ENCODE results near the gene TEX2.

The TEX2 gene

DNA sequence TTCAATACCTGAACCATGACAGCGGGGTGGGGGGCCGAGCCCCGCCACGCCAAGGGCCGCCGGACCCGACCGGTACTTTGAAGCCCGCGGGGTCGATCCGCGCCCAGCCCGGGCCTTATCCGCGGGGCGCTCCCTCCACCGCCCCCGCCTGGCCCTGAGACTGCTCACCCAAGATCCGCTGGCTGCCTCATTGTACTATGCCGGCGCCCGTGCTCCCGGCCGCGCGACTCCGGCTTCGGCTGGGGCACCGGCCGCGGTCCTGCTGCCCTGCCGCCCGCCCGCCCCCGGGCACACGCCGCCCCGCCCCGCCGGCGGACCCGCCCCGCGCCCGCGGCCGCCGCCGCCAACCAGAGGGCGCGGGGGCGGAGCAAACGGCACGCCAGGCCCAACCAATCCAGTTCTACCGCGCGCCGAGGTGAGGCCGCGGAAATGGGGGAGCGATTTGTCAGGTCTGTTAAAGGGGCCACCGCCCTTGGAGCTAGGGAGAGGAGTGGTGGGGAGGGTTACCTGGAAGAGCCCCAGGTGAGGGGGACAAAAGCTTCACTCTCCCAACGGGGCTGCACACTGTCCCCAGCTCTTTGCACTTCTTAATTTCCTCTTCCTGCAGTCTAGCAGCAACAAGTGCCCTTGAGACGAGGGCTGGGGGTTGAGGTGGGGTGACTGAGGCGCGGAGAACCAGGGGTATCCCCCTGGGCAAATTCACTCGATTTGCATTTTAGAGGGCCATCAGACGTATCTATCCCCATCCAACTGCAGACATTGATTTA, at the start of gene TEX2:
TEX2 (minus strand) TSS at position 261 of the 767 bp plus-strand sequence. CDS start 49,043 bp downstream, outside the sequence.
- no peak for DNase-seq (ENCODE audit: low read depth, low spot score)

GRCh38 chr17:64309710-64310109, 46.6 kb upstream of the TEX2 start:
- DNase-seq (ENCODE audit: low read depth, low spot score) = no peak
- H3K27ac ChIP-seq = no peak overlapping the region

More for the DNA sequence above, at the start of gene TEX2:
- peak within 1 kb of the TSS; percentile 73 for H3K27ac ChIP-seq

DNA sequence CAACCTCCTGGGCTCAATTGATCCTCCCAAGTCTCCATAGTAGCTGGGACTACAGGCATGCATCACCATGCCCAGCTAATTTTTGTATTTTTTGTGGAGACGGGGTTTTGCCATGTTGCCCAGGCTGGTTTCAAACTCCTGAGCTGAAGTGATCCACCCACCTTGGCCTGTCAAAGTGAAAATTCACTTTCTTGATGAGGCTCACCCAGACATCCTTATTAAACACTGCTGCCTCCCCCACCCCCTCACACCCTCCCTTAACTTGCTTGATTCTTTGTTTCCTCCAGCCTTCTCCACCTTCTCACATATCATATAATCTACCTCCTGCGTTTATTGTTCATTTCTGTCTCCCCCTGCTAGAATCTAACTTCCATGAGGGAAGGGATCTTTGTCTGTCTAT, 46.0 kb upstream of the TEX2 start:
- no peak overlapping the region for H3K27ac ChIP-seq
- DNase-seq (ENCODE audit: low read depth, low spot score) = no peak

DNA sequence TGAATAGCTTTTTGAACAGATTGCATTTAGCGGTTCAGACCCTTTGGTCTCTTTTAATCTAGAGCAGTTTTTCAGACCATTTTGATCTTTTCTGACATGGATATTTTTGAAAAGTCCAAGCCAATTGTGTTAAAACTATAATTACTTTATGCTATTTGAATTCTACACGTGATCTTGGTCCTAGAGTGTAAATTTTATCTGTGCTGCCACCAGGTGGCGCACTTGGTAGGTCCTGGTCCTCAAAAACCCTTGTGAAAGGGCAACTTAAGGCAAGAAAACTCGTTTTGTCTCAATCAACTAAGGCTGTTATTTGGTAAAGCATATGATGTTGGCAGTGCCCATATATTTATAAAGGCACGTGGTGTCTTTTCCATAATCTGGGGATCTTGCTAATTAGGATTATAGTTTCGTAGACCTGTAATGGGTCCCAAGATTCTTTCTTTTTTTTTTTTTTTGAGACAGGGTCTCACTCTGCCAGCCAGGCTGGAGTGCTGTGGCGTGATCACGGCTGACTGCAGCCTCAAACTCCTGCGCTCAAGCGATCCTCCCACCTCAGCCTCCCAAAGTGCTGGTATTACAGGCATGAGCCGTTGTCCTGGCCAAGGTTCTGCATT, 43.9 kb upstream of the TEX2 start:
- H3K27ac ChIP-seq = no peak overlapping the region
- DNase-seq (ENCODE audit: low read depth, low spot score) = no peak

GRCh38 chr17:64304551-64304950, 41.5 kb upstream of the TEX2 start:
- H3K27ac ChIP-seq = no peak overlapping the region
- DNase-seq (ENCODE audit: low read depth, low spot score) = no peak

GRCh38 chr17:64300699-64300965, 37.6 kb upstream of the TEX2 start:
- no peak for DNase-seq (ENCODE audit: low read depth, low spot score)
- H3K27ac ChIP-seq = no peak overlapping the region

GRCh38 chr17:64297467-64298088, 34.5 kb upstream of the TEX2 start:
- H3K27ac ChIP-seq = no peak overlapping the region
- no peak for DNase-seq (ENCODE audit: low read depth, low spot score)

DNA sequence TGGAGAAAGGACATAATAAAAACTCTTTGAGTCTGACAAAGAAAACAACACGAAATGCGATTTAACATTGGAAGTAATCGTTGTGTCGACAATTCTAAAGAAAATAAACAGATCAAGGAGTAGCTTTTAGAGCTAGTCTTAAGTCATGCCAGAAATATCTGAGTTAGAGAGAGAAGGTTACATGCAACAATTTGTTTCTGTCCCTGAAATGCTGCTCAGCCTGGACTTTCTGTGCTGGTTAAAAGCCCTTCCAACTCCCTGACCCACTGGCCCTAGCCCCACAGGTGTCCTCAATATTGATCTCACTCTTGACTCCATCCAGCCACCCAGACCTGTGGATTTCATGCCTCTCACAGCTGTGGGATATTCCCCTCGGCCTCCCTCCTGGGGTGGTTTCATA, 33.2 kb upstream of the TEX2 start:
- H3K27ac ChIP-seq = no peak overlapping the region
- no peak for DNase-seq (ENCODE audit: low read depth, low spot score)

GRCh38 chr17:64295146-64295545, 32.1 kb upstream of the TEX2 start:
- DNase-seq (ENCODE audit: low read depth, low spot score) = no peak
- H3K27ac ChIP-seq = no peak overlapping the region

GRCh38 chr17:64291268-64291851, 28.3 kb upstream of the TEX2 start:
- no peak for DNase-seq (ENCODE audit: low read depth, low spot score)
- H3K27ac ChIP-seq = no peak overlapping the region

DNA sequence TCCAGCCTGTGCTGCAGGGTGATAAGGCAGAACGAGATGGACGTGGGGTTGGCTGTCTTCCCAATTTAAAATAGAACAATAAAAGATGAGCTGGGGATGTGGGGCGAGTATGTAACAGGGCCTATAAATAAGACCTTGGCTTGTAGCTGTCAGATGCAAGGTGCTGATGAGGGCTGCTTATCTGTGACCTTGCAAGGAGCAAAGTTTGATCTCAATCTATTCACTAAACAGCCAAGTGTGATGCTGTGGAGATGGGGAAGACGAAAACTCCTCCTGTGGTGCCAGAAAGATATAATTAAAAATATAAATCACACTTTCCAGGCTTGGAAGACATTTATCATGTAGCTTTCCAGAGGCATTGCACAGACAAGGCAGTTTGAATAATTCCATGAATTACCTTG, 26.7 kb upstream of the TEX2 start:
- no peak overlapping the region for H3K27ac ChIP-seq
- no peak for DNase-seq (ENCODE audit: low read depth, low spot score)

DNA sequence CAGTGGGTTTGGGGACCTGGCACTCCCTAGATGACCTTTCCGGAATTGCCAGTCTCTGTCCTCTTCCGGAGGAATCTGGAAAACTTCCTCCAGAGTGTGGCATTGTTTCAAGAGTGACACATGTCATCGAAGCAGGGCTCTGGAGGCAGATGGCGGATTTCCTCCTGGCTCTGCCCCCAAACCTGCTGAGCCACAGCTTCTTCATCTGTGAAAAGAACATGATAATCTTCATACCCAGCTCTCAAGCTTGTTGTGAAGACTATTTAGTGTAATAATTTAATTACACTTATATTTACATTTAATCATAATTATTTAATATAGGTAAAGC, 19.7 kb upstream of the TEX2 start:
- no peak for DNase-seq (ENCODE audit: low read depth, low spot score)
- no peak overlapping the region for H3K27ac ChIP-seq

DNA sequence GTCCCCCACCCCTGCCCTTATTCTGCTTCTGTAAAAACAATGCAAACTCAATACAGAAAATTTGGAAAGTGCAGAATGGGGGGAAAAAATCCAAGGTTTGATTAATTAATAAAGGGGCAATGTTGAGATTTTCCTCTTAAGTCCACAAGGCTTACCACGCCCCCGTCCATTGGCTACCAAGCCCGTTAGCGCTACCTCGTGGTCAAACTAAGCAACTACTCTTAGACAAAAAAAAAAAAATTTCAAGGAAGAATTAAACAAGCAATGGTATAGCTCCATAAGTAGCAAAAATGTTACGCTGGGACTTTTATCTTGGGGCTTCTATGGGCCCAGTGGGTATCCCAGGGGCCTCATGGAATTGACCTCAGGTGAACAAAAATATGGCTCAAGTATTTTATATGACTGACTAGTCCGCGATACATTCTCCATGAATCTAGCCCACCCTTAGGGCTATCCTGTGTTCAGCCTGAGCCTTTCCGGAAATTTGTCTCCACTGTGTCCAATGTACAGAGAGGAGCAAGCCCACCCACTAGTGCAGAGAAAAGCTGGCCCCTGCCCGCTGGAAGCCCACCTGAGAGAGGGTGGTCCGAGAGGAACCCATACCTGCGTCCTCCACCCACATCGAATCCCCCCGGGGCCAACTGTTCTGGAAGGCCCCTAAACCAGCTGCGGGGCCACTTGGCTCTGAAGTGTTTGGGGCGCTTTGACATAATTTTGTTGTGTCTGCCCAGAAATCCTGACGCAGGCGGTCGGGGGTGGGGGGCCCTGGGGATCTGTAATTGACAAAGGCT, 19.1 kb upstream of the TEX2 start:
- H3K27ac ChIP-seq = no peak overlapping the region
- DNase-seq (ENCODE audit: low read depth, low spot score) = peak; percentile 18

DNA sequence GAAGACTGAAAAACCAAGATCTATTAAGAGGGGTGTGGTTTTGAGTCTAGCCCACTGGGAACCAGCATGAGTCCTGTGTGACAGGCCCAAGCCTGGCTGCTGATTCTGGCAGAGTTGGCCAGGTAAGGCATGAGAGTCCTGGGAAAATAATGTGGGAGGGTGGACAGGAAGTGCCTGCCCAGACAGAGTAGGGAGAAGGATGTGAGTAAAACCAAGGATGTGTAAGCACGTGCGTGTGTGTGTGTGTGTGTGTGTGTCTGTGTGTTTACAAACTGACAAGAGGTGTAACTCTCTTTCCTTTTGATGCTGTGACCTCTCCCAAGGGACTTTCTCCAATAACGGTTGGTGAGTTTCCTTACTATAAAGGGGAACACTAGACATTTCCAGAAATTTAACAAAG, 15.6 kb upstream of the TEX2 start:
- H3K27ac ChIP-seq = peak overlapping the region; percentile 55
- peak; percentile 90 for DNase-seq (ENCODE audit: low read depth, low spot score)

- H3K27ac ChIP-seq = peak overlapping the region; percentile 55
- DNase-seq (ENCODE audit: low read depth, low spot score) = no peak
Measured at GRCh38 chr17:64277831-64278562, 14.9 kb upstream of the TEX2 start.

GRCh38 chr17:64276961-64277505, 14.0 kb upstream of the TEX2 start:
- DNase-seq (ENCODE audit: low read depth, low spot score) = no peak
- H3K27ac ChIP-seq = no peak overlapping the region

DNA sequence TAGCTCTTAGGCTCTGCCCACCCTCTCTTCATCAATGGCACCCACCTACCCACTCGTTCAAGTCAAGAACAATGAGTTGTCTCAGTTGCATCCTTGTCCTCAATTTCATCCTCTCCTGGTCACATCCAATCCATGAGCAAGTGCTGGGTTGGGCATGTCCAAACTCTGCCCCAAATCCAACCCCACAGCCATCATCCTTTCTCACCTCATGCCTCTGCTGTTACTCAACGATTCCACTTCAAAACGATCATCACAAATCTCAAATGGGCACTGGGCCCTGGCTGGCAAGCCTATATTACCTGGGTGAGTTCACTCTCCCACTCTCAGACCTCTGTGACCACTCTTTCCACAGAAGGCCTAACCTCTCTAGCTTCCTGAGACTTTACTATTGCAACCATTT, 12.0 kb upstream of the TEX2 start:
- no peak for DNase-seq (ENCODE audit: low read depth, low spot score)

GRCh38 chr17:64273006-64273405, 9.9 kb upstream of the TEX2 start:
- DNase-seq (ENCODE audit: low read depth, low spot score) = no peak
- H3K27ac ChIP-seq = no peak overlapping the region

More for the DNA sequence above, 12.0 kb upstream of the TEX2 start:
- no peak overlapping the region for H3K27ac ChIP-seq

DNA sequence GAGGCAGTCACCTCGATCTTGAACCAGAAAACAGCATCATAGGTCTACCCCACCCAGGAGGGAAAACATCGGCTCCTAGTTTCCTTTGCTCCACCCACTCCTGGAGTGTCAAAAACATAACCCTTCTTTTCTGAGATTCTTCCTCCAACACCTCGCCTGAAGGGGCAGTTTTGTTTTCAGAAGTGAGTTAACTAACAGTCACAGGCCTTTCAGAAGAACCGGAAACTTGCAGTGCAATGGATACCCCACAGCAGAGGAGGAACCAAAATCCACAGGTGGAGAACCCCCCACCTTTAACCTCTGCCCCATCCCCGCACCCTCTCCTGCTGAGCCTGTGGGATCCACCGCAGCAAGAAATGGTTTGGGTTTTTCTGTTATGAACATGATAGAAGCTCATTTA, 7.8 kb upstream of the TEX2 start:
- DNase-seq (ENCODE audit: low read depth, low spot score) = no peak
- no peak overlapping the region for H3K27ac ChIP-seq

All from epithelial cell of prostate (primary cell).